ENCODE measurements around the gene EXD3. TPM values are rescaled to one million over a fixed set of nuclear protein-coding genes. Genes with fewer than 3 reads are reported as not detected.
A peak's percentile ranks its signal among the peaks of the same experiment; 100 is the strongest.

EXD3 gene
- total and polyA plus RNA-seq, 9 of the 15 experiments (the other 6 are each of a cell fraction or from before 2014, with no cell fraction given), result 0.29 to 12.5 (median 3.9) TPM

DNA sequence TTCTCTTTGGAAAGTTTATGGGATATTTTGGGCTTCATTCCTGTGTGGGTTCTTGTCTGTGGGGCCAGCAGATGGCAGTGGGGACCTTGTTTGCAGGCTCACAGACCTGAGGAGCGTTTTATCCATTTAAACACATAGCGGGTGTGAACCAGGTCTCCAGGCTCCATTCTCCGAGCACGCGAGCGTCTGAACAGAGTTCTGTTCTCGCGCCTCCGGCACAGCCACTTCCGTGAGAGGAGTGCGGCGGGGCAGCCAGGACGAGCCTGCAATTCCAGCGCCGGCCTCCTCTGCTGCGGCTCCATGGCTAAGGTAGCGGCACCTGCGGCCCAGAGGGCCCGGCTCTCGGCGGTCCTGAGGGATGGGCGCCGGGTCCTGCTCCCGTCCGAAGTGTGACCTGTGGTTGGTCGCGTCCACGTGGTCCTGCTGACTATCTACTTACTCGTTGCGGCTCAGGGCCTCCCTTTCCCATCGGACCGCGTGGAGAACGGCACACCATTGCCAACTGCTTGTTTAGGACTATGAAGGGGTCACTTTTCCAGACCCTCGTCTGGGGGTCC, 128.2 kb downstream of the EXD3 start (continued):
- TF ChIP-seq CTCF (IDR thresholded peaks at IDR 0.05 in 2 of 3, conservative IDR thresholded peaks at IDR 0.05 in 1 of 3; ENCODE audit: insufficient read depth in 2 of 3, low read depth in 1 of 3, low read length in 3 of 3), result peak in 1 of 3 experiments; percentile 42; a peak in 2 of 6 replicates
- TF ChIP-seq, protein P1, sequence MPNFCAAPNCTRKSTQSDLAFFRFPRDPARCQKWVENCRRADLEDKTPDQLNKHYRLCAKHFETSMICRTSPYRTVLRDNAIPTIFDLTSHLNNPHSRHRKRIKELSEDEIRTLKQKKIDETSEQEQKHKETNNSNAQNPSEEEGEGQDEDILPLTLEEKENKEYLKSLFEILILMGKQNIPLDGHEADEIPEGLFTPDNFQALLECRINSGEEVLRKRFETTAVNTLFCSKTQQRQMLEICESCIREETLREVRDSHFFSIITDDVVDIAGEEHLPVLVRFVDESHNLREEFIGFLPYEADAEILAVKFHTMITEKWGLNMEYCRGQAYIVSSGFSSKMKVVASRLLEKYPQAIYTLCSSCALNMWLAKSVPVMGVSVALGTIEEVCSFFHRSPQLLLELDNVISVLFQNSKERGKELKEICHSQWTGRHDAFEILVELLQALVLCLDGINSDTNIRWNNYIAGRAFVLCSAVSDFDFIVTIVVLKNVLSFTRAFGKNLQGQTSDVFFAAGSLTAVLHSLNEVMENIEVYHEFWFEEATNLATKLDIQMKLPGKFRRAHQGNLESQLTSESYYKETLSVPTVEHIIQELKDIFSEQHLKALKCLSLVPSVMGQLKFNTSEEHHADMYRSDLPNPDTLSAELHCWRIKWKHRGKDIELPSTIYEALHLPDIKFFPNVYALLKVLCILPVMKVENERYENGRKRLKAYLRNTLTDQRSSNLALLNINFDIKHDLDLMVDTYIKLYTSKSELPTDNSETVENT (CRISPR knock-in tag; IDR thresholded peaks at IDR 0.05), result peak; percentile 42; the same call in 1 of the 2 replicates
- TF ChIP-seq RAD21 (CRISPR knock-in tag; conservative IDR thresholded peaks at IDR 0.05 in 1 of 2, IDR thresholded peaks at IDR 0.05 in 1 of 2), result peak in 1 of 2 experiments; percentile 36; a peak in 1 of 4 replicates
- TF ChIP-seq, protein P2, sequence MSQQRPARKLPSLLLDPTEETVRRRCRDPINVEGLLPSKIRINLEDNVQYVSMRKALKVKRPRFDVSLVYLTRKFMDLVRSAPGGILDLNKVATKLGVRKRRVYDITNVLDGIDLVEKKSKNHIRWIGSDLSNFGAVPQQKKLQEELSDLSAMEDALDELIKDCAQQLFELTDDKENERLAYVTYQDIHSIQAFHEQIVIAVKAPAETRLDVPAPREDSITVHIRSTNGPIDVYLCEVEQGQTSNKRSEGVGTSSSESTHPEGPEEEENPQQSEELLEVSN (IDR thresholded peaks at IDR 0.05; ENCODE audit: borderline replicate concordance in 1 of 2, extremely low read depth in 1 of 2, insufficient read depth in 1 of 2, insufficient read length in 1 of 2, low read depth in 1 of 2, low read length in 1 of 2, poor library complexity in 1 of 2, severe bottlenecking in 1 of 2), result peak in 1 of 2 experiments; percentile 13
- TF ChIP-seq CREB3L1 (IDR thresholded peaks at IDR 0.05; ENCODE audit: borderline replicate concordance, low read depth), result peak; percentile 1; the same call in 1 of the 2 replicates
- TF ChIP-seq PHB2 (IDR thresholded peaks at IDR 0.05; ENCODE audit: low read depth), result no peak
- TF ChIP-seq, protein P3, sequence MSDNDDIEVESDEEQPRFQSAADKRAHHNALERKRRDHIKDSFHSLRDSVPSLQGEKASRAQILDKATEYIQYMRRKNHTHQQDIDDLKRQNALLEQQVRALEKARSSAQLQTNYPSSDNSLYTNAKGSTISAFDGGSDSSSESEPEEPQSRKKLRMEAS (CRISPR knock-in tag; IDR thresholded peaks at IDR 0.05), result peak; percentile 49
- peak; percentile 8; the same call in 1 of the 2 replicates for TF ChIP-seq HDAC2 (IDR thresholded peaks at IDR 0.05)
- TF ChIP-seq TRIM24 (IDR thresholded peaks at IDR 0.05), result 0 out of 4 replicates have a peak, but pooled peaks of 1 of the 2 experiments have one; percentile 19
